ENCODE data around the gene S100A5.

GRCh38 chr1:153542956-153543711, 2.4 kb upstream of the S100A5 start:
- TF ChIP-seq CTCF (conservative IDR thresholded peaks at IDR 0.05; ENCODE audit: low read length) (no peak), EZH2phosphoT487 (IDR thresholded peaks at IDR 0.05; ENCODE audit: borderline replicate concordance, low read depth, low read length) (no peak)
